Upper lobe of left lung (tissue), 6 donors: ENCODE results near the gene MKNK1. TPM values are rescaled to one million over a fixed set of nuclear protein-coding genes. Genes with fewer than 3 reads are reported as not detected.

Experiments used
- ATAC-seq, 2 donors: fragments of 200-7000 bp; cut with Tn5 transposase; one replicate each; pipeline ENCODE4 v1.9.1; 2022; ENCODE audit warnings: mild to moderate bottlenecking in 2 of 2, moderate library complexity in 2 of 2; ENCODE audit not compliant: low FRiP score in 2 of 2
- DNase-seq, 2 donors: peaks; one replicate each; pipeline ENCODE4 v3.0.0-alpha.2; 2019 to 2020
- H3K27ac ChIP-seq, 4 donors: fragments of 200-600 bp; sonication (generic); one replicate each; pipeline ENCODE4 v1.5.1; 2016 to 2019
- H3K27me3 ChIP-seq, 4 donors: fragments of 200-600 bp; sonication (generic); one replicate each; pipeline ENCODE4 v1.5.1; 2017 to 2019
- H3K36me3 ChIP-seq, 4 donors: fragments of 200-600 bp; sonication (generic); one replicate each; pipeline ENCODE4 v1.5.1; 2016 to 2019
- H3K4me1 ChIP-seq, 4 donors: fragments of 200-600 bp; sonication (generic); one replicate each; pipeline ENCODE4 v1.5.1; 2018 to 2019
- H3K4me3 ChIP-seq, 4 donors: fragments of 200-600 bp; sonication (generic); one replicate each; pipeline ENCODE4 v1.5.1; 2017 to 2019; ENCODE audit warnings: mild to moderate bottlenecking in 2 of 4, moderate library complexity in 1 of 4
- H3K9me3 ChIP-seq, 4 donors: fragments of 200-600 bp; sonication (generic); one replicate each; pipeline ENCODE4 v1.5.1; 2018 to 2019
- EP300 ChIP-seq, 4 donors: sonication (generic); formaldehyde crosslinking; IDR thresholded peaks; one replicate each; pipeline ENCODE4 v1.5.1; 2017; ENCODE audit warnings: antibody characterized with exemption in 4 of 4, control low read depth in 2 of 4
- POLR2A ChIP-seq, 4 donors: fragments of 450-650 bp; IDR thresholded peaks; one replicate each; pipeline ENCODE4 v1.5.1; 2016 to 2017; ENCODE audit warnings: antibody characterized with exemption in 4 of 4, mild to moderate bottlenecking in 2 of 4
- POLR2AphosphoS5 ChIP-seq, 2 donors: sonication (generic); formaldehyde crosslinking; IDR thresholded peaks; one replicate each; pipeline ENCODE4 v1.5.1; 2017; ENCODE audit warnings: antibody characterized with exemption in 2 of 2
- WGBS, 2 donors: methylation state at CpG; one replicate each; pipeline ENCODE4 v1.1.5; 2017 to 2018; 5-methylcytosine and 5-hydroxymethylcytosine counted together
- total RNA-seq, 6 donors: library from RNA; depleted of rRNA in 4 of 6; stranded (reverse); fragments of >200 nt in 4 of 6; gene quantifications; one replicate each; pipeline versions ENCODE4 v1.1.0 to v1.2.1, GENCODE V29; 2016 to 2021
- TF ChIP-seq, protein P1 (sequence below), 6 experiments: fragments of 450-650 bp in 4 of 6; fragments of 200-600 bp in 2 of 6; sonication (generic) in 2 of 6; IDR thresholded peaks; one replicate each; pipeline ENCODE4 v1.5.1; 2016 to 2019; ENCODE audit warnings: antibody characterized with exemption in 6 of 6
- donor health status: DM: no; HTN: no; CAD: no; lungs with moderate emphysema.
- donor health status: DM: no; HTN: yes; CAD: no; lungs with severe emphysema.

Gene MKNK1
- total RNA-seq, 6 donors from 2014 or later, result 45.7 to 174 (median 62.2) TPM

- Histone ChIP-seq H3K4me1 (peaks cover 3 to 9% (median 5%) of the 10 kb centered on the region in 4 donors), H3K4me3 (no peak overlapping the region), H3K9me3 (no peaks in the 10 kb centered on the region), H3K36me3 (no peaks in the 10 kb centered on the region), H3K27me3 (peaks cover 0 to 23% (median 7%) of the 10 kb centered on the region in 4 donors), H3K27ac (no peak overlapping the region)
- no peak for TF ChIP-seq EP300 (IDR thresholded peaks at IDR 0.05)
- TF ChIP-seq, protein P1, sequence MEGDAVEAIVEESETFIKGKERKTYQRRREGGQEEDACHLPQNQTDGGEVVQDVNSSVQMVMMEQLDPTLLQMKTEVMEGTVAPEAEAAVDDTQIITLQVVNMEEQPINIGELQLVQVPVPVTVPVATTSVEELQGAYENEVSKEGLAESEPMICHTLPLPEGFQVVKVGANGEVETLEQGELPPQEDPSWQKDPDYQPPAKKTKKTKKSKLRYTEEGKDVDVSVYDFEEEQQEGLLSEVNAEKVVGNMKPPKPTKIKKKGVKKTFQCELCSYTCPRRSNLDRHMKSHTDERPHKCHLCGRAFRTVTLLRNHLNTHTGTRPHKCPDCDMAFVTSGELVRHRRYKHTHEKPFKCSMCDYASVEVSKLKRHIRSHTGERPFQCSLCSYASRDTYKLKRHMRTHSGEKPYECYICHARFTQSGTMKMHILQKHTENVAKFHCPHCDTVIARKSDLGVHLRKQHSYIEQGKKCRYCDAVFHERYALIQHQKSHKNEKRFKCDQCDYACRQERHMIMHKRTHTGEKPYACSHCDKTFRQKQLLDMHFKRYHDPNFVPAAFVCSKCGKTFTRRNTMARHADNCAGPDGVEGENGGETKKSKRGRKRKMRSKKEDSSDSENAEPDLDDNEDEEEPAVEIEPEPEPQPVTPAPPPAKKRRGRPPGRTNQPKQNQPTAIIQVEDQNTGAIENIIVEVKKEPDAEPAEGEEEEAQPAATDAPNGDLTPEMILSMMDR (IDR thresholded peaks at IDR 0.05), result no peak
- TF ChIP-seq POLR2AphosphoS5 (IDR thresholded peaks at IDR 0.05), result no peak
- TF ChIP-seq POLR2A (IDR thresholded peaks at IDR 0.05), result no peak
- ATAC-seq (no peak), DNase-seq (no peak)
- 59% methylated on average over 4 to 5 of the region's 5 CpGs for WGBS, 2 donors
Measured at GRCh38 chr1:46544561-46545240, 59.4 kb downstream of the MKNK1 start.

DNA sequence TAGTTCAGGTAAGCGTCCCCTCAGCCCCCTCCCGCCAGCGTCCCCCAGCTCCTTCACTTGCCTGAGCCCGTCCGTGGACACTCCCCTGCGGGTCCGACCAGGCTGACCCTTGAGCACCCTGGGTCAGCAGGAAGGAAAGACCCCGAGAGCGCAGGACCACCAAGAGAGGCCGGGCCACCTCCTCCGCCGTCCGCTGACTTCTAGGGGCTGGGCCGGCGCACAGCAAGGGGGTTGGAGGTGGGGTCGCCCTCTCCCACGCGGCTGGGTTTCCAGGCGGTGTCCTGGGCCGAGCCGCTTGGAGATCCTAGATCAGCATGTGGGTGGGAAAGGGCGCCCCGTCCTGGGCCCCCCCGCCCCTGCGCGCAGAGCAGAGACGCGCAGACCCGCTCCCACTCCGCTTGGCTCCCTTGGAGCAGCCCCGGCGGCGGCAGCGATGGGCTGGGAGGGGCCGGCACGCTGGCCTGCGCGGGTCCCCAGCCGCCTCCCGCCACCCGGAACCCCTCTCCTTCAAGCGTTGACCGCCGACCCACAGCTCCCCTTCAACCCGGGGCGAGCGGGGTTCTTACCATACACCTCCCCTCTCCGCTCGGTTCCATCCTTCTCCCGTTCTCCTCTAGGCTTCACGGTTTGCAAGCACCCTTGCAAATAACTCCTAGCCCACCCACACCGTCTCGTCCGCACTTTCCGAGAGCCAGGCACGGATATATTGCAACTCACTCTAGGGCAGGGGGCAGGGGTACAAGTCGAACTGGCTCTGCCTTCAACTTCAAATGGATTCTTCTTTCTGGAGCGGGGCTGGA, 60.1 kb downstream of the MKNK1 start:
- DNase-seq, result peak in 1 of 2 donors; percentile 81
- Histone ChIP-seq H3K4me3 (no peak overlapping the region), H3K27me3 (peaks cover 0 to 23% (median 7%) of the 10 kb centered on the region in 4 donors), H3K4me1 (peaks cover 3 to 9% (median 5%) of the 10 kb centered on the region in 4 donors), H3K9me3 (no peaks in the 10 kb centered on the region), H3K27ac (no peak overlapping the region), H3K36me3 (no peaks in the 10 kb centered on the region)
- TF ChIP-seq, protein P1 (IDR thresholded peaks at IDR 0.05), result no peak
- TF ChIP-seq POLR2A (IDR thresholded peaks at IDR 0.05), result no peak
- no peak for TF ChIP-seq EP300 (IDR thresholded peaks at IDR 0.05)
- no peak for TF ChIP-seq POLR2AphosphoS5 (IDR thresholded peaks at IDR 0.05)
- no peak for ATAC-seq
- 10% methylated on average over 15 to 44 of the region's 58 CpGs for WGBS, 2 donors

DNA sequence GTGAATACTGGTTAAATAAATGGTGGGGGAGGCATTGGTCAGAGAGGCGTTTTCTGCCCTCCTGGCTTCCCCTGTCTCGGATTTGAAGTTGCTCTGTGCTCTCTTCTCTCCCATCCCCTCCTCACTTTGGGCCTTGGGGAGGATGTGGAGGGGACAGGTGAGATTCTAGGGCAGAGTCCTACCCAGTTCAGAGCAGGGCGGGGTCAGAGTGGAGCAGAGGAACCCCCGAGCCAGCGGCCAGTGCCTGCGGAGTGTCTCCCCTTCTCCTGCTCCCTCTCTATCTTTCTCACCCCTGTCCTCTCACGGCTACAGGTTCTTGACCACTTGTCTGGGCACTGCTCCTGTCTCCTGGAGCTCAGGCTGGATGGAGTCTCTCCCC, 60.7 kb downstream of the MKNK1 start:
- Histone ChIP-seq H3K27ac (no peak overlapping the region), H3K4me1 (peaks cover 3 to 9% (median 5%) of the 10 kb centered on the region in 4 donors), H3K4me3 (no peak overlapping the region), H3K36me3 (no peaks in the 10 kb centered on the region), H3K27me3 (peaks cover 0 to 23% (median 7%) of the 10 kb centered on the region in 4 donors), H3K9me3 (no peaks in the 10 kb centered on the region)
- TF ChIP-seq POLR2A (IDR thresholded peaks at IDR 0.05) (no peak), POLR2AphosphoS5 (IDR thresholded peaks at IDR 0.05) (no peak), EP300 (IDR thresholded peaks at IDR 0.05) (no peak)
- TF ChIP-seq, protein P1 (IDR thresholded peaks at IDR 0.05), result no peak
- DNase-seq (no peak), ATAC-seq (no peak)
- 48 to 50% methylated on average over 2 to 7 of the region's 7 CpGs for WGBS, 2 donors

- no peak for TF ChIP-seq EP300 (IDR thresholded peaks at IDR 0.05)
- TF ChIP-seq POLR2AphosphoS5 (IDR thresholded peaks at IDR 0.05), result no peak
- no peak for TF ChIP-seq POLR2A (IDR thresholded peaks at IDR 0.05)
- TF ChIP-seq, protein P1 (IDR thresholded peaks at IDR 0.05), result no peak
- no peak overlapping the region for H3K27ac ChIP-seq
- H3K4me1 ChIP-seq, result peaks cover 3 to 9% (median 5%) of the 10 kb centered on the region in 4 donors
- H3K9me3 ChIP-seq, result no peaks in the 10 kb centered on the region
- H3K27me3 ChIP-seq, result peaks cover 0 to 19% (median 7%) of the 10 kb centered on the region in 4 donors
- DNase-seq (no peak), ATAC-seq (no peak)
- WGBS, 2 donors, result 82 to 88% methylated on average over 9 of the region's 9 CpGs
- no peak overlapping the region for H3K4me3 ChIP-seq
- H3K36me3 ChIP-seq, result no peaks in the 10 kb centered on the region
Measured at GRCh38 chr1:46539972-46540371, 64.1 kb downstream of the MKNK1 start.
